Nephron progenitor cell (in vitro differentiated cells): ENCODE results near the gene TNPO1.

ENCODE experiments used
- DNase-seq: peaks from one replicate; pipeline ENCODE4 v3.0.0; 2021
- H3K27ac Mint-ChIP-seq: 2 replicates; pipeline ENCODE4 v1.8.0; 2021; ENCODE audit warnings: mild to moderate bottlenecking, moderate library complexity, mixed read lengths
- H3K27me3 Mint-ChIP-seq: 2 replicates; pipeline ENCODE4 v1.8.0; 2021; ENCODE audit warnings: mild to moderate bottlenecking, low read depth, mixed read lengths; ENCODE audit not compliant: poor library complexity
- H3K36me3 Mint-ChIP-seq: 2 replicates; pipeline ENCODE4 v1.8.0; 2021; ENCODE audit warnings: low read depth, mixed read lengths
- H3K4me1 Mint-ChIP-seq: 2 replicates; pipeline ENCODE4 v1.8.0; 2021; ENCODE audit warnings: mixed read lengths
- H3K4me3 Mint-ChIP-seq: 2 replicates; pipeline ENCODE4 v1.8.0; 2021; ENCODE audit warnings: mild to moderate bottlenecking, moderate library complexity, mixed read lengths
- H3K9me3 Mint-ChIP-seq: 2 replicates; pipeline ENCODE4 v1.8.0; 2021; ENCODE audit warnings: mild to moderate bottlenecking, moderate library complexity, mixed read lengths
- CTCF ChIP-seq: fragments of 200-600 bp; sonication (generic); IDR thresholded peaks from 2 replicates; pipeline ENCODE4 v1.5.0; 2021; ENCODE audit warnings: antibody characterized with exemption

Gene TNPO1

GRCh38 chr5:72844218-72844603, 27.8 kb downstream of the TNPO1 start:
- H3K4me3 Mint-ChIP-seq = no peak overlapping the region
- TF ChIP-seq CTCF = no peak
- no peak for DNase-seq
- peaks cover 14% of the 10 kb centered on the region for H3K36me3 Mint-ChIP-seq
- peaks cover 37% of the 10 kb centered on the region for H3K4me1 Mint-ChIP-seq
- H3K27ac Mint-ChIP-seq = no peak overlapping the region
- H3K9me3 Mint-ChIP-seq = no peaks in the 10 kb centered on the region
- H3K27me3 Mint-ChIP-seq = no peaks in the 10 kb centered on the region

- DNase-seq = no peak
- Mint-ChIP-seq H3K9me3 (no peaks in the 10 kb centered on the region), H3K27ac (no peak overlapping the region), H3K4me1 (peaks cover 54% of the 10 kb centered on the region), H3K27me3 (no peaks in the 10 kb centered on the region), H3K36me3 (peaks cover 3% of the 10 kb centered on the region), H3K4me3 (no peak overlapping the region)
- no peak for TF ChIP-seq CTCF
These were observed 29.4 kb downstream of the TNPO1 start for GRCh38 chr5:72845889-72846288.

GRCh38 chr5:72846483-72846882, 30.0 kb downstream of the TNPO1 start:
- Mint-ChIP-seq H3K4me1 (peaks cover 60% of the 10 kb centered on the region), H3K4me3 (no peak overlapping the region), H3K36me3 (no peaks in the 10 kb centered on the region), H3K9me3 (no peaks in the 10 kb centered on the region), H3K27me3 (no peaks in the 10 kb centered on the region), H3K27ac (no peak overlapping the region)
- DNase-seq = no peak
- TF ChIP-seq CTCF = no peak

GRCh38 chr5:72847439-72847838, 31.0 kb downstream of the TNPO1 start:
- DNase-seq = no peak
- Mint-ChIP-seq H3K27me3 (no peaks in the 10 kb centered on the region), H3K4me1 (peaks cover 63% of the 10 kb centered on the region), H3K27ac (peak overlapping the region; percentile 99), H3K4me3 (peak overlapping the region; percentile 93), H3K36me3 (peaks cover 2% of the 10 kb centered on the region), H3K9me3 (no peaks in the 10 kb centered on the region)
- TF ChIP-seq CTCF = no peak

GRCh38 chr5:72847989-72848473, 31.6 kb downstream of the TNPO1 start:
- H3K27ac Mint-ChIP-seq = peak overlapping the region; percentile 99
- peak overlapping the region; percentile 93 for H3K4me3 Mint-ChIP-seq
- H3K36me3 Mint-ChIP-seq = peaks cover 7% of the 10 kb centered on the region
- peaks cover 61% of the 10 kb centered on the region for H3K4me1 Mint-ChIP-seq
- no peaks in the 10 kb centered on the region for H3K27me3 Mint-ChIP-seq
- peak; percentile 84 for DNase-seq
- no peak for TF ChIP-seq CTCF
- no peaks in the 10 kb centered on the region for H3K9me3 Mint-ChIP-seq
